ENCODE data around the gene CCT2. TPM values are rescaled to one million over a fixed set of nuclear protein-coding genes. Genes with fewer than 3 reads are reported as not detected.
A peak's percentile ranks its signal among the peaks of the same experiment; 100 is the strongest.

CCT2 gene
- total and polyA plus RNA-seq, 9 of the 15 experiments (the other 6 are each of a cell fraction or from before 2014, with no cell fraction given): 341 to 738 (median 490) TPM

DNA sequence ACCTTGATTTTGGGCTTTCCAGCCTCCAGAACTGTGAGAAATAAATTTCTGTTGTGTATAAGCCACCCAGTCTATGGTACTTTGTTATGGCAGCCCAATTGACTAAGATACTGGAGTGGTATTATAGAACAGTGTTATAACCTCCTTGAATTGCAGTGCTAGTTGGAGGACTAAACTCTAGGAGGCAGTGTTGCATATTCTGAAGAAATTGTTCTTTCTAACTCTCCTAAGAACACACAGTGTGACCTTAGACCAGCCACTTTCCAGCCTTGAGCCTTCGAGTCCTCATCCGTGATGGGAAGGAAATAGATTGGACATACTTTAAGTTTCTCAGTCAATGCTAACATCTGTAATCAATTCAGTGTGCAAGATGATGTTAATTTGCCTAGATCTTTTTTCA, 47.8 kb downstream of the CCT2 start:
- intact Hi-C loops (cut with micrococcal nuclease): loop anchor here (5.0 kb wide), 1 partner anchor 239 kb away; no protein-coding TSS in a partner anchor
- BruUV-seq (replicated peaks): no TSS peak
- H3K4me3 ChIP-seq: no peak overlapping the region

More for the DNA sequence above, 47.8 kb downstream of the CCT2 start:
- Histone ChIP-seq H3K9ac (ENCODE audit: insufficient read depth in 1 of 2, low read depth in 2 of 2, low read length in 2 of 2) (no peak overlapping the region), H3K79me2 (ENCODE audit: control insufficient read depth, insufficient read depth, low read length) (no peaks in the 10 kb centered on the region), H2AFZ (ENCODE audit: low read depth, low read length) (no peak overlapping the region), H4K20me1 (replicated peaks; ENCODE audit: control insufficient read depth, insufficient read depth, low read length) (no peaks in the 10 kb centered on the region), H3K9me3 (replicated peaks; ENCODE audit: control insufficient read depth, insufficient read depth, low read depth, low read length) (no peaks in the 10 kb centered on the region), H3K36me3 (ENCODE audit: control insufficient read depth, insufficient read depth, low read length) (no peaks in the 10 kb centered on the region), H3K27ac (ENCODE audit: extremely low read depth, low read depth, low read length) (no peak overlapping the region), H3K9me1 (ENCODE audit: control insufficient read depth, insufficient read depth, low read length) (no peaks in the 10 kb centered on the region), H3K4me2 (ENCODE audit: insufficient read depth, low read length) (no peak overlapping the region), H3K4me1 (replicated peaks in 1 of 2; ENCODE audit: control insufficient read depth in 2 of 2, insufficient read depth in 2 of 2, low read length in 2 of 2) (no peaks in the 10 kb centered on the region; a peak in 1 of 5 replicates), H3K27me3 (ENCODE audit: control insufficient read depth in 2 of 2, insufficient read depth in 2 of 2, low read length in 2 of 2) (no peaks in the 10 kb centered on the region)
- TF ChIP-seq PTRF (tag; IDR thresholded peaks at IDR 0.05): no peak
- TF ChIP-seq RAD21 (CRISPR knock-in tag; conservative IDR thresholded peaks at IDR 0.05 in 1 of 2, IDR thresholded peaks at IDR 0.05 in 1 of 2): peak in 1 of 2 experiments; percentile 70; a peak in 2 of 4 replicates
- 0 out of 2 replicates have a peak, but pooled peaks have one; percentile 5 for TF ChIP-seq SMC3 (conservative IDR thresholded peaks at IDR 0.05; ENCODE audit: insufficient read depth, low read depth, low read length)
- TF ChIP-seq POLR2A (conservative IDR thresholded peaks at IDR 0.05): no peak
- TF ChIP-seq ZNF3 (CRISPR knock-in tag; IDR thresholded peaks at IDR 0.05): no peak
- TF ChIP-seq ZKSCAN1 (IDR thresholded peaks at IDR 0.05; ENCODE audit: low read depth, low read length): peak; percentile 88
- TF ChIP-seq, protein P1, sequence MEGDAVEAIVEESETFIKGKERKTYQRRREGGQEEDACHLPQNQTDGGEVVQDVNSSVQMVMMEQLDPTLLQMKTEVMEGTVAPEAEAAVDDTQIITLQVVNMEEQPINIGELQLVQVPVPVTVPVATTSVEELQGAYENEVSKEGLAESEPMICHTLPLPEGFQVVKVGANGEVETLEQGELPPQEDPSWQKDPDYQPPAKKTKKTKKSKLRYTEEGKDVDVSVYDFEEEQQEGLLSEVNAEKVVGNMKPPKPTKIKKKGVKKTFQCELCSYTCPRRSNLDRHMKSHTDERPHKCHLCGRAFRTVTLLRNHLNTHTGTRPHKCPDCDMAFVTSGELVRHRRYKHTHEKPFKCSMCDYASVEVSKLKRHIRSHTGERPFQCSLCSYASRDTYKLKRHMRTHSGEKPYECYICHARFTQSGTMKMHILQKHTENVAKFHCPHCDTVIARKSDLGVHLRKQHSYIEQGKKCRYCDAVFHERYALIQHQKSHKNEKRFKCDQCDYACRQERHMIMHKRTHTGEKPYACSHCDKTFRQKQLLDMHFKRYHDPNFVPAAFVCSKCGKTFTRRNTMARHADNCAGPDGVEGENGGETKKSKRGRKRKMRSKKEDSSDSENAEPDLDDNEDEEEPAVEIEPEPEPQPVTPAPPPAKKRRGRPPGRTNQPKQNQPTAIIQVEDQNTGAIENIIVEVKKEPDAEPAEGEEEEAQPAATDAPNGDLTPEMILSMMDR (IDR thresholded peaks at IDR 0.05 in 2 of 3, conservative IDR thresholded peaks at IDR 0.05 in 1 of 3; ENCODE audit: insufficient read depth in 2 of 3, low read depth in 1 of 3, low read length in 3 of 3): peak; percentile 49 to 58 (median 55); a peak in 5 of 6 replicates
- POLR2A ChIA-PET: no interaction called here
- peak; percentile 79 for FAIRE-seq
- peak; percentile 90 for ATAC-seq
- DNase-seq (ENCODE audit: extremely low read depth in 1 of 4, low spot score in 3 of 4): peak in 3 of 4 experiments; percentile 22 to 48 (median 36)
- in situ Hi-C loops (cut with MboI): no loop called here
- WGBS (ENCODE audit: insufficient coverage, low coverage, missing lambda C conversion rate): 42% methylated on average over 2 of the region's 2 CpGs
- CTCF ChIA-PET (ENCODE audit: low intra/inter-chr PET ratio): no interaction called here
